HFFc6 (cell line): Measurements from ENCODE around the gene MYOM1. TPM values are rescaled to one million over a fixed set of nuclear protein-coding genes. Genes with fewer than 3 reads are reported as not detected.

Experiments used
- DNase-seq: peaks from one replicate; pipeline ENCODE4 v3.0.0-alpha.2; 2018
- H3K27ac Mint-ChIP-seq: 2 replicates; pipeline ENCODE4 v1.8.0; 2020; ENCODE audit warnings: mild to moderate bottlenecking, mixed read lengths
- H3K27me3 Mint-ChIP-seq: 2 replicates; pipeline ENCODE4 v1.8.0; 2021; ENCODE audit warnings: mild to moderate bottlenecking, moderate library complexity, mixed read lengths; ENCODE audit not compliant: insufficient read depth
- H3K36me3 Mint-ChIP-seq: 2 replicates; pipeline ENCODE4 v1.8.0; 2021; ENCODE audit warnings: low read depth, mixed read lengths
- H3K4me1 Mint-ChIP-seq: 2 replicates; pipeline ENCODE4 v1.8.0; 2020; ENCODE audit warnings: low read depth, mixed read lengths
- H3K4me3 Mint-ChIP-seq: 2 replicates; pipeline ENCODE4 v1.8.0; 2020; ENCODE audit warnings: mild to moderate bottlenecking, moderate library complexity, mixed read lengths
- H3K9me3 Mint-ChIP-seq: 2 replicates; pipeline ENCODE4 v1.8.0; 2020; ENCODE audit warnings: mild to moderate bottlenecking, mixed read lengths
- CTCF ChIP-seq: fragments of 200-600 bp; sonication (generic); IDR thresholded peaks from 2 replicates; pipeline ENCODE4 v1.5.0; 2021; ENCODE audit warnings: antibody characterized with exemption, mild to moderate bottlenecking
- total RNA-seq, 6 experiments: library from RNA; stranded (reverse); fragmentation: NEBNext Ultra II Directional; extraction: Animal tissue kit (Norgen Biotek cat#: 25700); gene quantifications; 2 replicates in 1 of 6; 3 replicates in 5 of 6; pipeline ENCODE4 v1.2.3, GENCODE V29; 2021

Gene MYOM1
- total RNA-seq, 6 experiments from 2014 or later = 0.03 to 0.14 (median 0.06) TPM; not detected in 2

GRCh38 chr18:3099327-3099726, 120.4 kb downstream of the MYOM1 start:
- H3K27ac Mint-ChIP-seq = no peak overlapping the region
- no peaks in the 10 kb centered on the region for H3K9me3 Mint-ChIP-seq
- H3K36me3 Mint-ChIP-seq = no peaks in the 10 kb centered on the region
- DNase-seq = no peak
- no peak for TF ChIP-seq CTCF
- no peak overlapping the region for H3K4me3 Mint-ChIP-seq
- peaks cover 22% of the 10 kb centered on the region for H3K27me3 Mint-ChIP-seq
- H3K4me1 Mint-ChIP-seq = peaks cover 7% of the 10 kb centered on the region

GRCh38 chr18:3097082-3097481, 122.7 kb downstream of the MYOM1 start:
- H3K4me1 Mint-ChIP-seq = 0 out of 2 replicates have a peak, but pooled peaks cover 7% of the 10 kb centered on the region
- no peaks in the 10 kb centered on the region for H3K36me3 Mint-ChIP-seq
- peaks cover 25% of the 10 kb centered on the region for H3K27me3 Mint-ChIP-seq
- no peak for TF ChIP-seq CTCF
- H3K4me3 Mint-ChIP-seq = no peak overlapping the region
- H3K27ac Mint-ChIP-seq = no peak overlapping the region
- no peak for DNase-seq
- H3K9me3 Mint-ChIP-seq = no peaks in the 10 kb centered on the region

- Mint-ChIP-seq H3K4me3 (no peak overlapping the region), H3K27me3 (peaks cover 25% of the 10 kb centered on the region), H3K27ac (no peak overlapping the region), H3K9me3 (no peaks in the 10 kb centered on the region), H3K4me1 (0 out of 2 replicates have a peak, but pooled peaks cover 7% of the 10 kb centered on the region), H3K36me3 (no peaks in the 10 kb centered on the region)
- no peak for TF ChIP-seq CTCF
- DNase-seq = no peak
Measured at GRCh38 chr18:3095921-3096320, 123.8 kb downstream of the MYOM1 start.

- Mint-ChIP-seq H3K9me3 (no peaks in the 10 kb centered on the region), H3K4me3 (no peak overlapping the region), H3K4me1 (0 out of 2 replicates have a peak, but pooled peaks cover 7% of the 10 kb centered on the region), H3K36me3 (no peaks in the 10 kb centered on the region), H3K27me3 (peaks cover 20% of the 10 kb centered on the region), H3K27ac (no peak overlapping the region)
- DNase-seq = no peak
- TF ChIP-seq CTCF = no peak
Measured at GRCh38 chr18:3094338-3094684, 125.5 kb downstream of the MYOM1 start.

- H3K4me3 Mint-ChIP-seq = no peak overlapping the region
- H3K27ac Mint-ChIP-seq = no peak overlapping the region
- 0 out of 2 replicates have a peak, but pooled peaks cover 7% of the 10 kb centered on the region for H3K4me1 Mint-ChIP-seq
- no peak for DNase-seq
- TF ChIP-seq CTCF = no peak
- H3K36me3 Mint-ChIP-seq = no peaks in the 10 kb centered on the region
- H3K9me3 Mint-ChIP-seq = no peaks in the 10 kb centered on the region
- H3K27me3 Mint-ChIP-seq = peaks cover 15% of the 10 kb centered on the region
Measured at GRCh38 chr18:3093624-3094337, 126.0 kb downstream of the MYOM1 start.
